SK-N-SH (cell line): ENCODE data around the gene NCOR2. TPM values are rescaled to one million over a fixed set of nuclear protein-coding genes. Genes with fewer than 3 reads are reported as not detected.

Source experiments
- CTCF ChIA-PET: fragments of 300-600, 350-600 bp; formaldehyde crosslinking; extraction: SDS; loops from one replicate; lab custom pipeline; 2021; lab: Yijun Ruan, JAX
- POLR2A ChIA-PET: fragments of 350-600 bp; sonication (Branson Sonifier 250); formaldehyde crosslinking; extraction: SDS; loops from one replicate; lab custom pipeline; 2020; ENCODE audit warnings: antibody characterized with exemption, inconsistent platforms; lab: Yijun Ruan, JAX
- DNase-seq: peaks from one replicate; pipeline ENCODE4 v3.0.0; 2012
- H2AFZ ChIP-seq: fragments of 200-600 bp; sonication (generic); 2 replicates; pipeline ENCODE4 v1.8.1; 2016; ENCODE audit warnings: antibody characterized with exemption, mild to moderate bottlenecking, low read depth
- H3F3A ChIP-seq: fragments of 200-600 bp; sonication (generic); replicated peaks from 2 replicates; pipeline ENCODE3; 2016; ENCODE audit warnings: antibody characterized with exemption, mild to moderate bottlenecking; ENCODE audit not compliant: insufficient read depth
- H3K27ac ChIP-seq, 2 experiments: fragments of 200-500 bp in 1 of 2; fragments of 200-600 bp in 1 of 2; sonication (Bioruptor generic) in 1 of 2; sonication (generic), shearing (Covaris generic) in 1 of 2; 2 replicates each; pipeline versions ENCODE4 v1.5.1 to v1.6.1; 2014 to 2016; ENCODE audit warnings: low read depth in 2 of 2, inconsistent platforms in 1 of 2, low read length in 1 of 2, mild to moderate bottlenecking in 1 of 2, mixed read lengths in 1 of 2
- H3K27me3 ChIP-seq: fragments of 200-600 bp; sonication (generic), shearing (Covaris generic); 2 replicates; pipeline ENCODE4 v1.6.1; 2016; ENCODE audit warnings: mixed run types; ENCODE audit not compliant: insufficient read depth
- H3K36me3 ChIP-seq, 2 experiments: fragments of 200-500 bp in 1 of 2; fragments of 200-600 bp in 1 of 2; sonication (Bioruptor generic) in 1 of 2; sonication (generic) in 1 of 2; replicated peaks in 1 of 2; 2 replicates each; pipeline versions ENCODE3 to v1.5.1; 2014 to 2016; ENCODE audit warnings: low read length in 1 of 2, mild to moderate bottlenecking in 1 of 2; ENCODE audit not compliant: insufficient read depth in 2 of 2, control insufficient read depth in 1 of 2
- H3K4me1 ChIP-seq, 2 experiments: fragments of 200-500 bp in 1 of 2; fragments of 200-600 bp in 1 of 2; sonication (Bioruptor generic) in 1 of 2; sonication (generic), shearing (Covaris generic) in 1 of 2; 2 replicates each; pipeline versions ENCODE4 v1.5.1 to v1.6.1; 2014 to 2016; ENCODE audit warnings: low read depth in 1 of 2, low read length in 1 of 2, mixed run types in 1 of 2; ENCODE audit not compliant: insufficient read depth in 2 of 2, control insufficient read depth in 1 of 2
- H3K4me2 ChIP-seq: fragments of 200-600 bp; sonication (generic), shearing (Covaris generic); 2 replicates; pipeline ENCODE4 v1.6.1; 2017; ENCODE audit warnings: mixed run types
- H3K4me3 ChIP-seq, 2 experiments: fragments of 200-500 bp in 1 of 2; fragments of 200-600 bp in 1 of 2; sonication (Bioruptor generic) in 1 of 2; sonication (generic), shearing (Covaris generic) in 1 of 2; 2 replicates each; pipeline versions ENCODE4 v1.5.1 to v1.8.1; 2014 to 2016; ENCODE audit warnings: low read depth in 2 of 2, inconsistent platforms in 1 of 2, low read length in 1 of 2, mild to moderate bottlenecking in 1 of 2, mixed read lengths in 1 of 2, moderate library complexity in 1 of 2
- H3K79me2 ChIP-seq: fragments of 200-600 bp; sonication (generic); 2 replicates; pipeline ENCODE4 v1.8.1; 2017; ENCODE audit warnings: mild to moderate bottlenecking; ENCODE audit not compliant: insufficient read depth
- H3K9ac ChIP-seq: fragments of 200-600 bp; sonication (generic); 2 replicates; pipeline ENCODE4 v1.6.1; 2017; ENCODE audit warnings: mixed run types
- H3K9me2 ChIP-seq: fragments of 200-600 bp; sonication (generic); 2 replicates; pipeline ENCODE4 v1.6.1; 2017; ENCODE audit warnings: mixed run types
- H3K9me3 ChIP-seq: fragments of 200-600 bp; sonication (generic); 2 replicates; pipeline ENCODE4 v1.6.1; 2017; ENCODE audit warnings: mixed run types, mild to moderate bottlenecking, moderate library complexity
- H4K20me1 ChIP-seq: fragments of 200-600 bp; sonication (generic); 2 replicates; pipeline ENCODE4 v1.6.1; 2017; ENCODE audit warnings: mild to moderate bottlenecking, mixed run types; ENCODE audit not compliant: insufficient read depth
- ELF1 ChIP-seq: IDR thresholded peaks from 2 replicates; pipeline ENCODE4 v1.4.0; 2012
- EP300 ChIP-seq, 2 experiments: IDR thresholded peaks; 2 replicates each; pipeline versions ENCODE4 v1.4.0 to v1.6.1; 2012; ENCODE audit warnings: borderline replicate concordance in 1 of 2, low read depth in 1 of 2, low read length in 1 of 2
- EZH2phosphoT487 ChIP-seq: fragments of 200-600 bp; sonication (generic); IDR thresholded peaks from 2 replicates; pipeline ENCODE4 v1.6.1; 2017; ENCODE audit warnings: low read depth, mixed run types, mild to moderate bottlenecking, antibody characterized with exemption, moderate library complexity, borderline replicate concordance
- FOSL2 ChIP-seq: IDR thresholded peaks from 2 replicates; pipeline ENCODE4 v1.4.0; 2012; ENCODE audit warnings: low read depth, mild to moderate bottlenecking, moderate library complexity, borderline replicate concordance
- FOXJ3 ChIP-seq: sonication (generic); formaldehyde crosslinking; IDR thresholded peaks from 2 replicates; pipeline ENCODE4 v1.5.1; 2020; ENCODE audit warnings: mild to moderate bottlenecking, missing genetic modification reagents
- FOXM1 ChIP-seq: IDR thresholded peaks from 2 replicates; pipeline ENCODE4 v1.4.0; 2012; ENCODE audit warnings: low read depth, mild to moderate bottlenecking
- GABPA ChIP-seq: IDR thresholded peaks from 2 replicates; pipeline ENCODE4 v1.4.0; 2012; ENCODE audit warnings: low read depth, mild to moderate bottlenecking
- GATA2 ChIP-seq: sonication (generic); formaldehyde crosslinking; IDR thresholded peaks from 2 replicates; pipeline ENCODE4 v1.5.0; 2020; ENCODE audit warnings: mild to moderate bottlenecking, missing genetic modification reagents
- MEF2A ChIP-seq: IDR thresholded peaks from 2 replicates; pipeline ENCODE4 v1.4.0; 2012; ENCODE audit warnings: low read depth, borderline replicate concordance
- NFIC ChIP-seq: IDR thresholded peaks from 2 replicates; pipeline ENCODE4 v1.4.0; 2012; ENCODE audit warnings: borderline replicate concordance
- POLR2AphosphoS5 ChIP-seq: IDR thresholded peaks from 2 replicates; pipeline ENCODE4 v1.6.1; 2012; ENCODE audit warnings: low read depth, low read length
- RAD21 ChIP-seq: IDR thresholded peaks from 2 replicates; pipeline ENCODE4 v1.6.1; 2012; ENCODE audit warnings: mild to moderate bottlenecking, low read length
- RCOR1 ChIP-seq: fragments of 150-350 bp; IDR thresholded peaks from 2 replicates; pipeline ENCODE4 v1.6.1; 2017; ENCODE audit warnings: antibody characterized with exemption, low read length
- RFX5 ChIP-seq: IDR thresholded peaks from 2 replicates; pipeline ENCODE4 v1.6.1; 2012; ENCODE audit warnings: mild to moderate bottlenecking, improper control_type of control experiment, low read length
- SIN3A ChIP-seq: IDR thresholded peaks from 2 replicates; pipeline ENCODE4 v1.6.1; 2012; ENCODE audit warnings: low read depth, mild to moderate bottlenecking, low read length, moderate library complexity, borderline replicate concordance
- TEAD4 ChIP-seq: IDR thresholded peaks from 2 replicates; pipeline ENCODE4 v1.4.0; 2012; ENCODE audit warnings: mild to moderate bottlenecking, borderline replicate concordance; ENCODE audit not compliant: insufficient read depth
- USF2 ChIP-seq: fragments of 150-350 bp; IDR thresholded peaks from 2 replicates; pipeline ENCODE4 v1.6.1; 2017; ENCODE audit warnings: antibody characterized with exemption, low read length, low read depth, borderline replicate concordance
- YY1 ChIP-seq: IDR thresholded peaks from 2 replicates; pipeline ENCODE4 v1.4.0; 2012; ENCODE audit warnings: low read depth, mild to moderate bottlenecking
- WGBS: methylation state at CpG from one replicate; pipeline ENCODE4 v1.1.6; 2017; ENCODE audit warnings: low lambda C conversion rate; 5-methylcytosine and 5-hydroxymethylcytosine counted together
- polyA plus RNA-seq, 3 experiments: library from polyadenylated mRNA; depleted of rRNA; stranded (reverse); fragments of >200 nt; gene quantifications; 2 replicates each; pipeline ENCODE4 v1.2.3, GENCODE V29; 2012
- TF ChIP-seq, protein P1 (sequence below): IDR thresholded peaks from 2 replicates; pipeline ENCODE4 v1.4.0; 2012; ENCODE audit warnings: low read depth, borderline replicate concordance
- TF ChIP-seq, protein P2 (sequence below): fragments of 200-600 bp; sonication (generic); IDR thresholded peaks from 2 replicates; pipeline ENCODE4 v1.6.1; 2017; ENCODE audit warnings: antibody characterized with exemption, mild to moderate bottlenecking, moderate library complexity

NCOR2 gene
- polyA plus RNA-seq, 1 of the 3 experiments (the other 2 are of a cell fraction): 19.0 TPM

DNA sequence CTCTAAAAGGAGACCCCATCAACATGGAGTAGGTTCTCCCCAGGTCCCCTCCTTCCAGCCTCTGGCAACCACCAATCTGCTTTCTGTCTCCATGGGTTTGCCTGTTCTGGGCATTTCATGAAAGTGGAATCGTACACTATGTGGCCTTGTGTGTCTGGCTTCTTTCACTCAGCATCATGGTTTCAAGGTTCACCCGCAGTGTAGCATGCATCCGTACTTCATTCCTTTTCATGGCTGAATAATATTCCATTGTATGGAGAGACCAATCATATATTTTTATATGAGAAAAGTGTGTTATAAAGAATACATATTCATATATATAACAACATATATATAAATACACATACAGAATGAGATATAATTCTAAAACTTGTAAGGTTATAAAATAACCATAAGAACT lies 19.8 kb downstream of the NCOR2 start (continued):
- TF ChIP-seq FOSL2: no peak
- no peak for TF ChIP-seq FOXM1

DNA sequence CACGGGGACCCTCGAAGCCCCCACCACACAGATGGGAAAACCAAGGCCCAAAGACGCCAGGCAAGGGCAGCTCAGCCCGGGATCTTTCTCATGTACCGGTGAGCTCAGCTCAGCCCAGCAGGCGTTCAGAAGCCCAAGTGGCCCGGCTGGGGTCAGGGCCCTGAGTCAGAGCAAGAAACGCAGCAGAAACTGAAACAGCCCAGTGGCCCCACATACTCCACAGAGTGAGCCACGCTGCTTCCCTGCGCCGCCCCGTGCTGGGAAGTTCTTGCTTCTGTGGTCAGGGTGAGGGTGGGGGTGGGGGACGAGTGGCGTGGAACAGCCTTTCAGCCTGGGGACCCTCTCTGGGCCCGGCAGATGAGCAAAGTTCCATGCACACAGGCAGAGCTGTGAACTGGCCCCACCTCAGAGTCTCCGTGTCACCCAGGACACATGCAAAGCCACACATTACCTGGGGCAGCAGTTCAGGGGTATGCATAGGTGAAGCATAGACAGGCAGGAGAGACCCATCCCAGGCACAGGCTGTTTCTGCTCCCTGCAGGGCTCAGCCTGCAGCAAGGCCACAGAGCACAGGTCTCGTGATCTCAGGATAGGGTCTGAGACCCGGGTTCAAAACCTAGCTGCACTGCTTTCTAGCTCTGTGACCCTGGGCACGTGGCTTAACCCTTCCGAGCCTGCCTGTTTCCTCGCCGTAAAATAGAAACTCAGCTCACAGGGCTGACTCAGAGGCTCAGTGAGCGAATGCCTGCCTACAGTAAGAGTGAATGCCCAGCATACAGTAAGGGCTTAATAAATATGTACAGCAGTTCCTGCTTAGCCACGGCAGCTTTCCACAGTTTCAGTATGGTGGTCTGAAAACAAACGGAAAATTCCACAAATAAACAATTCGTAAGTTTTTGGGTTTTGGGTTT lies 21.6 kb downstream of the NCOR2 start:
- H3K4me3 ChIP-seq: no peak overlapping the region
- no peak overlapping the region for H3K9ac ChIP-seq
- CTCF ChIA-PET: interaction anchor here (1.1 to 1.4 kb wide), 2 partner anchors 36 to 41 kb away, joined by 3 to 5 read pairs; no protein-coding TSS in a partner anchor
- peaks cover 87% of the 10 kb centered on the region for H3K79me2 ChIP-seq
- POLR2A ChIA-PET: interaction anchor here (0.8 kb wide), 1 partner anchor 23 kb away, joined by 4 read pairs; no protein-coding TSS in a partner anchor
- no peaks in the 10 kb centered on the region for H3K27me3 ChIP-seq
- 86% methylated on average over 24 of the region's 26 CpGs for WGBS
- H3K9me3 ChIP-seq: no peaks in the 10 kb centered on the region
- no peaks in the 10 kb centered on the region for H3K36me3 ChIP-seq
- no peak overlapping the region for H2AFZ ChIP-seq
- no peak for TF ChIP-seq TEAD4
- no peak for TF ChIP-seq RCOR1
- TF ChIP-seq RFX5: no peak
- TF ChIP-seq, protein P1, sequence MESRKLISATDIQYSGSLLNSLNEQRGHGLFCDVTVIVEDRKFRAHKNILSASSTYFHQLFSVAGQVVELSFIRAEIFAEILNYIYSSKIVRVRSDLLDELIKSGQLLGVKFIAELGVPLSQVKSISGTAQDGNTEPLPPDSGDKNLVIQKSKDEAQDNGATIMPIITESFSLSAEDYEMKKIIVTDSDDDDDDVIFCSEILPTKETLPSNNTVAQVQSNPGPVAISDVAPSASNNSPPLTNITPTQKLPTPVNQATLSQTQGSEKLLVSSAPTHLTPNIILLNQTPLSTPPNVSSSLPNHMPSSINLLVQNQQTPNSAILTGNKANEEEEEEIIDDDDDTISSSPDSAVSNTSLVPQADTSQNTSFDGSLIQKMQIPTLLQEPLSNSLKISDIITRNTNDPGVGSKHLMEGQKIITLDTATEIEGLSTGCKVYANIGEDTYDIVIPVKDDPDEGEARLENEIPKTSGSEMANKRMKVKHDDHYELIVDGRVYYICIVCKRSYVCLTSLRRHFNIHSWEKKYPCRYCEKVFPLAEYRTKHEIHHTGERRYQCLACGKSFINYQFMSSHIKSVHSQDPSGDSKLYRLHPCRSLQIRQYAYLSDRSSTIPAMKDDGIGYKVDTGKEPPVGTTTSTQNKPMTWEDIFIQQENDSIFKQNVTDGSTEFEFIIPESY: no peak
- no peak for TF ChIP-seq NFIC
- TF ChIP-seq MEF2A: no peak
- no peak for TF ChIP-seq ELF1
- no peak for TF ChIP-seq YY1
- TF ChIP-seq FOSL2: no peak
- TF ChIP-seq SIN3A: no peak
- TF ChIP-seq, protein P2, sequence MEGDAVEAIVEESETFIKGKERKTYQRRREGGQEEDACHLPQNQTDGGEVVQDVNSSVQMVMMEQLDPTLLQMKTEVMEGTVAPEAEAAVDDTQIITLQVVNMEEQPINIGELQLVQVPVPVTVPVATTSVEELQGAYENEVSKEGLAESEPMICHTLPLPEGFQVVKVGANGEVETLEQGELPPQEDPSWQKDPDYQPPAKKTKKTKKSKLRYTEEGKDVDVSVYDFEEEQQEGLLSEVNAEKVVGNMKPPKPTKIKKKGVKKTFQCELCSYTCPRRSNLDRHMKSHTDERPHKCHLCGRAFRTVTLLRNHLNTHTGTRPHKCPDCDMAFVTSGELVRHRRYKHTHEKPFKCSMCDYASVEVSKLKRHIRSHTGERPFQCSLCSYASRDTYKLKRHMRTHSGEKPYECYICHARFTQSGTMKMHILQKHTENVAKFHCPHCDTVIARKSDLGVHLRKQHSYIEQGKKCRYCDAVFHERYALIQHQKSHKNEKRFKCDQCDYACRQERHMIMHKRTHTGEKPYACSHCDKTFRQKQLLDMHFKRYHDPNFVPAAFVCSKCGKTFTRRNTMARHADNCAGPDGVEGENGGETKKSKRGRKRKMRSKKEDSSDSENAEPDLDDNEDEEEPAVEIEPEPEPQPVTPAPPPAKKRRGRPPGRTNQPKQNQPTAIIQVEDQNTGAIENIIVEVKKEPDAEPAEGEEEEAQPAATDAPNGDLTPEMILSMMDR: no peak
- TF ChIP-seq POLR2AphosphoS5: no peak
- no peak for TF ChIP-seq EZH2phosphoT487
- no peak for TF ChIP-seq RAD21
- no peak for TF ChIP-seq GABPA
- no peak for TF ChIP-seq USF2
- no peak for TF ChIP-seq FOXM1
- TF ChIP-seq FOXJ3: no peak
- no peak for TF ChIP-seq EP300 (IDR thresholded peaks at IDR 0.05; ENCODE audit: borderline replicate concordance in 1 of 2, low read depth in 1 of 2, low read length in 1 of 2)
- TF ChIP-seq GATA2: no peak
- H4K20me1 ChIP-seq: peaks cover 85% of the 10 kb centered on the region
- H3K4me2 ChIP-seq: no peak overlapping the region
- no peak for DNase-seq
- no peaks in the 10 kb centered on the region for H3K9me2 ChIP-seq
- H3F3A ChIP-seq: peaks cover 8% of the 10 kb centered on the region
- peaks cover 37 to 73% of the 10 kb centered on the region in 2 experiments; a peak in 3 of 4 replicates for H3K4me1 ChIP-seq
- H3K27ac ChIP-seq: peak overlapping the region in 1 of 2 experiments; percentile 98; a peak in 2 of 4 replicates
